HL-60/S4 treated with retinoic acid at 250 ng/mL for 4 days and 3 days (cell line): ENCODE data around the gene SERTAD2.

ENCODE experiments used
- in situ Hi-C: fragments of 300-500 bp; cut with MboI; formaldehyde crosslinking; loops from 2 replicates; pipeline ENCODE4 v1.7.0; 2022; ENCODE audit warnings: low sequenced_read_pairs

Gene SERTAD2

DNA sequence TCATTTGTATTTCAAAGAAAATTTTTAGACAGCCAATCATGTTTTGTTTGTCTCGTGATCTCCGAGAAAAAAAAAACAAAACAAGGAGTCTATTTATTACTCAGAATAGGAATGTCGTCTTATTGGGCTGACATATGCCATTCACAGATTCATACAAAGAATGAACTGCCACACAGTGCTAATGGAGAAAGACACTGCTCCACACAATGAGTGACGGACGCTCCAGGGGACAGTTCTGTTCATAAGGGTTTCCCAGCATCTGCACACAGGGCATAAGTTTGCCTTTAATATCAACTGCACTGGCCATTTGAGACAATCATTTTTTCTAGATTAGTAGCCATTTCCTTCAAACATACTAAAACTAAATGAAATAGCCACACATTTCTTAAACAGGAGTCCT lies 3.4 kb downstream of the SERTAD2 start:
- in situ Hi-C loops = loop anchor here (10.0 kb wide), 1 partner anchor 85 kb away; no protein-coding TSS in a partner anchor

- in situ Hi-C loops = loop anchor here (10.0 to 25.0 kb wide), 3 partner anchors 85 to 388 kb away; no protein-coding TSS in a partner anchor
Measured at GRCh38 chr2:64649626-64650025, 4.1 kb downstream of the SERTAD2 start.

- in situ Hi-C loops = loop anchor here (10.0 to 25.0 kb wide), 2 partner anchors 206 to 388 kb away; no protein-coding TSS in a partner anchor
Measured at GRCh38 chr2:64649013-64649484, 4.7 kb downstream of the SERTAD2 start.

- in situ Hi-C loops = loop anchor here (10.0 to 25.0 kb wide), 2 partner anchors 209 to 391 kb away; no protein-coding TSS in a partner anchor
Measured at GRCh38 chr2:64646007-64646880, 7.5 kb downstream of the SERTAD2 start.

- in situ Hi-C loops = loop anchor here (10.0 to 25.0 kb wide), 2 partner anchors 210 to 393 kb away; no protein-coding TSS in a partner anchor
Measured at GRCh38 chr2:64644458-64645382, 9.0 kb downstream of the SERTAD2 start.

DNA sequence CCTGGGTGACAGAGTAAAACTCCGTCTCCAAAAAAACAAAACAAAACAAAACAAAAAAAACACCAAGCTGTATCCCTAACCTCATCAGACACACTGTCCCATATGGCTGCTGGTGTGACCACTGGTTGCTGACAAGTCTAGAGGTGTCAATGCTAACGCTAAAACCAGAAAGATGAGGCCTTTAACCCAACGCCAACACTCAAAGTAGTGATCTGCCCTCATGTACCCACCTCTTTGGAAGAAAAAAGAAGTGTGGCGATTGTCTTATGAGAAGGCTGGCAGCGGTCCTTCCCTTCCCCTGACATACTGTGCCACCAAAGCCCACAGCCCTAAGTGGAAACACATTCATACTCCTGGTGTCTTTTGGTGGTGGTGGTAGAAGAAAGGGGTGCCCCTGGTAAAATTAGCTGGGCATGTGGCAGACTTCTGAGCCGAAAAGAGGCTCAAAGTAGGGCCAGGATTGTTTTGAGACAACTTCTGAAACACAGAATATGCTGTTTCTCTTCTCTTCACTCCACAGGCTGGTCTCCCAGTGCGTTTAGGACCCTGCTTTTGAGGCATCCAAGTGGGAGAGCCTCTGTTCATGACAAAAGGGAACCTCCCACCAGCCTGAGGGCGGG lies 9.8 kb downstream of the SERTAD2 start:
- in situ Hi-C loops = loop anchor here (10.0 to 25.0 kb wide), 2 partner anchors 211 to 393 kb away; no protein-coding TSS in a partner anchor

DNA sequence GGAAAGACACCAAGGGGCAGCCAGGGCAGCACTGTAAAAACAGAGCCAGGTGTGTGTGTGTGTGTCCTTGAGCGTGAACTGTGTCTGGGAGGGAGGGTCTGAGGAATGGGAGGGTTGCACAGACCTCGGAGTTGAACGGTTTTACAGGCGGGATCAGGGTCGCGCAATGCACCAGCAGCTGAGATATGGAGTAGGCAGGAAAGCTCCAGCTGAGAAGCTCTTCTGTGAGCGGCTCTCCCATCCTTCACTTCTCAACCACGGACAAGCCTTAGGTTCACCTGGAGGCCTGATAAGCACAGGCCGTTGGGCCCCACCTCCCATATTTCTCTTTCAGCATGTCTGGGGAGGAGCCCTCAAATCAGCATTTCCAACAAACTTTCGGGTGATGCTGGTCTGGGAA lies 12.1 kb downstream of the SERTAD2 start:
- in situ Hi-C loops = loop anchor here (10.0 to 25.0 kb wide), 2 partner anchors 213 to 396 kb away; no protein-coding TSS in a partner anchor

DNA sequence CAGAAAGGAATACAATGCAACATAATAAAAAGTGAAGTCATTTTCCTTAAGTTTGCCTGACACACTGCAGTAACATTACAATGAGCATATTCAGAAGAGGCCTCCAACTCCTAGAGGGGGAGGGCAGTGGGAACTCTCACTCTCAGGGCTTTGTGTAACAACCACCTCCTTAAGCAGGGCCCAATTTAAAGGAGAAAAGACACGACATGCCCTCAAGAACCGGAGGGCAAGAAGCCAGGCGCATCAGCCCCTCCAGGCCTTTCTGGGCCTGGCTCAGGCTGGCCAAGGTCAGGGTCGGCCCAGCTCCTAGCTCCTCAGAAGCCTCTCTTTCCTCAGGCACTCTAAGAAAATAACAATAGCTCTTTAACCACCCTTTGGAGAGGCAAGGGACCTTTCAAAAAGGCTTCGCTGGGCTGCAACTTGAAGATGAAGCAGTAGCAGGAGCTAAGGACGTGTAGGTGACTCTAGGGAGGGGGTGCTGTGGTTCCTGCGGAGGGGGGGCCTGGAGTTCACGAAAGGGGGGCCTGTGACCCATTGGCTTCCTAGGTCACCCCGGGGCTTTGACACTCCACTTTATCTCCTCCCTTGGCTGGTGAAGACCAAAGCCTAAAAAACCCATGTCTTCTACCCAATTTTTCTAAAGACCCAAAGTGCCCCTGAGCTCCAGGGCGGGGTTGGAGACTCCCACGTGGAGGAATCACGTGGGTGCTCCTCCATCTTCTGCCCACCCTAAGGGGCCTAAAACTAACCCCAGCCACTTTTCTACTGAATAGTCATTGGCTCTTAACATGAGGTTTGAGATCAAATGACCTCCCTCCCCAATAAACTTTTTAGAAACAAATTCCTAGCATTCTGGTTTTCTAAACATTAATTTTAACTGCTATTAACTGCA lies 13.3 kb downstream of the SERTAD2 start:
- in situ Hi-C loops = loop anchor here (10.0 to 25.0 kb wide), 2 partner anchors 214 to 397 kb away; no protein-coding TSS in a partner anchor

DNA sequence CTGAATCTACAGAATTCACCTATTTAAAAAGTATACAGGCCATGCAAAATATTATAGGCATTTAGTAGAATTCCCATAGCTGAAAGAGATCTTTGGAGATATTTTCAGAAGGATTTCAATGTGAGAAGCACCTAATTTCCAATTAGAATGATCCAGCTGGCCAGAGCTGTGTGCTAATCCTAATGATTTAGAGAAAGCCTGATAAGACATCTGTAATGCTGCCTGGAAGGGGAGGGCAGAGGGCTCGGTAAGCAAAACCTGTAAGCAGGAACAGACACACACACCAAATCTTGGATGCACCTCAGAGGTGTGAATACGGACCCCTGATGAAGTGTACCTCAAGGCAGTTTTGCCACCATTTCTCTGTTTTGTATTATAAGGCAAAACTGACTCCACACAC lies 14.0 kb downstream of the SERTAD2 start:
- in situ Hi-C loops = loop anchor here (10.0 to 25.0 kb wide), 2 partner anchors 215 to 398 kb away; no protein-coding TSS in a partner anchor

DNA sequence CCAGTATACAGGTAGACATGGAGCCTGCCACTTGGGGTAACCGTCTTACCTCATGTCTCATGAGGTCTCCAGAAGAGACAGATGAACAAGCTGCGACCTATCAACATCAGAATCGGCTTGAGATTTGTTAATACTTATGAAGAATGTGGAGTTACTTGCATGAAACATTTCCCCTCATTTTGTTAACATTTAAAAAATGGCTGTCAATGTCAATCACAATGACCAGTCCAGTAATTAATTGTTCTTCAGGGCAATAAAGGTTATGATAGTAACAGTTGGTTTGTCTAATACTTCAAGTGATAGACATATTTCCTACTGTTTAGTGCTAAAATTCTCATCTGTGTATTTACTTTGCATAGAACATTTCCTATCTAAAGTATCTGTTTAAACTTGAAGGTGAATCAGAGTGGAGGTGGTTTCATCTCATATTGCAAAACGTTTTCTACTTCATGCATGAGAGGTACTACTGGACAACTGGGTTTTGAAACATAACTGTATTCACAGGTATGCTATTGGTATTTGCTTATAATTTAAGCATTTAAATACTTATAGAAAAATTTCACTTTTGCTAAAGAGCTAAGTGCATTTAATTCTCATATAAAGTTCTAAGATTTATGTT lies 15.1 kb downstream of the SERTAD2 start:
- in situ Hi-C loops = loop anchor here (25.0 kb wide), 1 partner anchor 399 kb away; no protein-coding TSS in a partner anchor

GRCh38 chr2:64637931-64638330 lies 15.8 kb downstream of the SERTAD2 start:
- in situ Hi-C loops = loop anchor here (25.0 kb wide), 1 partner anchor 399 kb away; no protein-coding TSS in a partner anchor

GRCh38 chr2:64637000-64637635 lies 16.6 kb downstream of the SERTAD2 start:
- in situ Hi-C loops = loop anchor here (25.0 kb wide), 1 partner anchor 400 kb away; no protein-coding TSS in a partner anchor

- in situ Hi-C loops = loop anchor here (25.0 kb wide), 1 partner anchor 401 kb away; no protein-coding TSS in a partner anchor
Measured at GRCh38 chr2:64635976-64636911, 17.5 kb downstream of the SERTAD2 start.

DNA sequence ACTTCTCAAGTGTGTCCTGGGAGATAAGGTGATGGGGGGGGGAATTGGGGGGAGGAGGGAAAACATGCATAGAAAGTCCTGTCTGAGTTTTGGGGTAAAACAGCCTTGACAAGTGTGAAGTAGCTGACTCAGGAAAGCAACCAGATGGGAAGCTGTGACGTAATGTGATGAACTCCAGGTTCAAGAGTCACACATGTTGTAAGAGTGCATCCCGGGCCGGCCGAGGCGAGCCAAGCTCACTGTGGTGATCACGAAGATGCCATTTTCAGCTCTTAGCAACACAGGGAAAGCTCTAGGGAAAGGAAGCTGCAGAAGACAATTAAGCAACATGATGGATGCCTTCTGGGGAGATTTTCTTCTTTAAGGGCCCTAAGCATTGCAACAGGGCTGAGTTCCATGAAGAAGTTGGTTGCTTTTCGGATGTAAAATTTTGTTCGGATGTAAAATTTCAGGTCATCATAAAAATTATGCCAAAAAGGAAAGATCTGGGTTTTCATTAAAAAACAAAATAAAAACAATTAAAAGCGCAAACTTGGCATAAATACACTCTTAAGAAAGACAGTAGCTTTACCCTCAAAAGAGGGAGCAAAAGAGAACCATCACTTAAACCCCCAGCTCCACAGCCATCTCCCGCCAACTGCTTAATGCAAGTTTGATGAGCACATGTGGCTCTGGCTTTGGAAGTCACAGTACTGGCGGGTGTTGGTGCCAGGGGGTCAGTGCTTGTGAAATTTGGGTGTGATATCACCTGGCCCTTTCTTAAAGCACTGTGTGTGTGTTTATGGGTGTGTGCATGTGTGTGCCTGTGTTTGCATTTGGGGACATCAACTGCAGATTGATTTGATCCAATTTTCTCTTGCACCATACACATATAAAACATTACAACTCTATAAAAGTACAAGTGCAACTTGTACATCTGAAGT lies 19.1 kb downstream of the SERTAD2 start:
- in situ Hi-C loops = loop anchor here (25.0 kb wide), 1 partner anchor 403 kb away; no protein-coding TSS in a partner anchor
